Tibial artery (tissue), 4 donors: ENCODE measurements around the gene TCEA3.

Experiments used
- DNase-seq, 2 donors: peaks; one replicate each; pipeline ENCODE4 v3.0.0-alpha.2; 2019
- H3K27ac ChIP-seq, 2 donors: fragments of 200-600 bp; sonication (generic) in 1 of 2; 1 replicate in 1 of 2; 2 replicates in 1 of 2; pipeline ENCODE4 v1.5.1; 2018 to 2019; ENCODE audit warnings: mild to moderate bottlenecking in 1 of 2
- H3K27me3 ChIP-seq, 2 donors: fragments of 200-600 bp; sonication (generic) in 1 of 2; one replicate each; pipeline versions ENCODE4 v1.5.1 to v1.6.0; 2016 to 2019
- H3K36me3 ChIP-seq, 3 donors: fragments of 200-600 bp; sonication (generic) in 2 of 3; one replicate each; pipeline ENCODE4 v1.5.1; 2016 to 2019; ENCODE audit warnings: mild to moderate bottlenecking in 2 of 3
- H3K4me1 ChIP-seq, 4 donors: fragments of 200-600 bp; sonication (generic) in 2 of 4; 1 replicate in 3 of 4; 2 replicates in 1 of 4; pipeline ENCODE4 v1.5.1; 2016 to 2019
- H3K4me3 ChIP-seq, 2 donors: fragments of 200-600 bp; sonication (generic) in 1 of 2; 1 replicate in 1 of 2; 2 replicates in 1 of 2; pipeline ENCODE4 v1.5.1; 2018 to 2019; ENCODE audit warnings: mild to moderate bottlenecking in 2 of 2
- H3K9me3 ChIP-seq, 3 donors: fragments of 200-600 bp; sonication (generic) in 1 of 3; one replicate each; pipeline ENCODE4 v1.5.1; 2016 to 2019
- intact Hi-C: fragments of 100-400 bp; cut with DNase I; formaldehyde crosslinking; loops from one replicate; pipeline ENCODE4 v1.15.0; 2023; ENCODE audit warnings: low total_unique reads
- TF ChIP-seq, protein P1 (sequence below), 2 experiments: fragments of 200-600 bp in 1 of 2; fragments of 450-650 bp in 1 of 2; IDR thresholded peaks; one replicate each; pipeline ENCODE4 v1.5.1; 2017 to 2019; ENCODE audit warnings: antibody characterized with exemption in 2 of 2, mild to moderate bottlenecking in 1 of 2, moderate library complexity in 1 of 2

The TCEA3 gene

DNA sequence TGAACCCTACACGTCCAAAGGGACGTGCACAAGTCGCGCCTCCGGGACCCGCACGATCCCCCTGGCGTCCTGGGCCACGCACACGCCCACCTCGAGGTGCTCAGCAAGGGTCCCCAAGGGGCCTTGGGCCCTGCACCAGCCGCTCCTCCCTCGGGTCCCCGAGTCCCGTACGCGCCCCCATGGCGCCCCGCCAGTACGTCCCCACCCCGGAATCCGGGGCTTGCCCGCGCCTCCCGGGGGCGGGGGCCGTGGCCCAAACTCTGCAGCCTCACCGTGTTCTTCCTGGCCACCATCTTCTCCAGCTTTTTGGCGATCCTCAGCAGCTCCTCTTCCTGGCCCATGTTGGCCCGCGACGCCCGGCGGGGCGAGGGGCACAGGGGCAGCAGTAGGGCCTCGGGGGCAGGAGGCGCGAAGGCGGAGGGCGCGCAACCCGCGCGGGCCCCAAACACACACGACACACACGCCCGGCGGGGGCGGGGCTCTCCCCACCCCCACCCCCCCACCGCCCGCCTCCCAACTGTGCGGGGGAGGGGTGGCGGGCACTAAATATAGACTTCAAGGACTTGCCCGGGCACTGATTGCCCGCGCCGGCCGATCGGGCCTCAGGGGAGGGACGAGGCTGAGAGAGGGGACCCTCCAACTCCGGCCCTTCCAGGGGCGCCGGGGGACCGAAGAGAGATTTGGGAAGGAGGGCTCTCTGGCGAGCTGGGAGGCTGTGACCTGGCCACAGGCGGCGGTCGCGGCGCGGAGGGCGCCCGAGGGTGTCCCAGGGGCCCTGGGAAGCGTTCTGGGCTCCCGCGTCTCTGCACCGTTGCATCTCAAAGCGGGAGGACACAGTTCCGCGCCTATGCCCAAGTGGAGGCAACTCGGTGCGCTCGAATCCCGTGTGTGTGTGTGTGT lies at the start of gene TCEA3:
Gene TCEA3 (minus strand): TSS at position 456 of the 900 bp plus-strand sequence. CDS start 115 bp downstream, at position 341.
- H3K27me3 ChIP-seq: no peaks in the 10 kb centered on the region
- TF ChIP-seq, protein P1, sequence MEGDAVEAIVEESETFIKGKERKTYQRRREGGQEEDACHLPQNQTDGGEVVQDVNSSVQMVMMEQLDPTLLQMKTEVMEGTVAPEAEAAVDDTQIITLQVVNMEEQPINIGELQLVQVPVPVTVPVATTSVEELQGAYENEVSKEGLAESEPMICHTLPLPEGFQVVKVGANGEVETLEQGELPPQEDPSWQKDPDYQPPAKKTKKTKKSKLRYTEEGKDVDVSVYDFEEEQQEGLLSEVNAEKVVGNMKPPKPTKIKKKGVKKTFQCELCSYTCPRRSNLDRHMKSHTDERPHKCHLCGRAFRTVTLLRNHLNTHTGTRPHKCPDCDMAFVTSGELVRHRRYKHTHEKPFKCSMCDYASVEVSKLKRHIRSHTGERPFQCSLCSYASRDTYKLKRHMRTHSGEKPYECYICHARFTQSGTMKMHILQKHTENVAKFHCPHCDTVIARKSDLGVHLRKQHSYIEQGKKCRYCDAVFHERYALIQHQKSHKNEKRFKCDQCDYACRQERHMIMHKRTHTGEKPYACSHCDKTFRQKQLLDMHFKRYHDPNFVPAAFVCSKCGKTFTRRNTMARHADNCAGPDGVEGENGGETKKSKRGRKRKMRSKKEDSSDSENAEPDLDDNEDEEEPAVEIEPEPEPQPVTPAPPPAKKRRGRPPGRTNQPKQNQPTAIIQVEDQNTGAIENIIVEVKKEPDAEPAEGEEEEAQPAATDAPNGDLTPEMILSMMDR (IDR thresholded peaks at IDR 0.05): no peak
- intact Hi-C loops: loop anchor here (5.0 kb wide), 1 partner anchor 58 kb away; the partner anchor contains the start of gene ASAP3
- H3K36me3 ChIP-seq: peaks cover 0 to 19% (median 6%) of the 10 kb centered on the region in 3 donors
- peak within 1 kb of the TSS; percentile 74 to 83 for H3K27ac ChIP-seq
- peak within 1 kb of the TSS; percentile 65 to 68 for H3K4me3 ChIP-seq
- DNase-seq: peak in 1 of 2 donors; percentile 85
- H3K9me3 ChIP-seq: no peaks in the 10 kb centered on the region
- peaks cover 0 to 25% (median 21%) of the 10 kb centered on the region in 4 donors for H3K4me1 ChIP-seq

DNA sequence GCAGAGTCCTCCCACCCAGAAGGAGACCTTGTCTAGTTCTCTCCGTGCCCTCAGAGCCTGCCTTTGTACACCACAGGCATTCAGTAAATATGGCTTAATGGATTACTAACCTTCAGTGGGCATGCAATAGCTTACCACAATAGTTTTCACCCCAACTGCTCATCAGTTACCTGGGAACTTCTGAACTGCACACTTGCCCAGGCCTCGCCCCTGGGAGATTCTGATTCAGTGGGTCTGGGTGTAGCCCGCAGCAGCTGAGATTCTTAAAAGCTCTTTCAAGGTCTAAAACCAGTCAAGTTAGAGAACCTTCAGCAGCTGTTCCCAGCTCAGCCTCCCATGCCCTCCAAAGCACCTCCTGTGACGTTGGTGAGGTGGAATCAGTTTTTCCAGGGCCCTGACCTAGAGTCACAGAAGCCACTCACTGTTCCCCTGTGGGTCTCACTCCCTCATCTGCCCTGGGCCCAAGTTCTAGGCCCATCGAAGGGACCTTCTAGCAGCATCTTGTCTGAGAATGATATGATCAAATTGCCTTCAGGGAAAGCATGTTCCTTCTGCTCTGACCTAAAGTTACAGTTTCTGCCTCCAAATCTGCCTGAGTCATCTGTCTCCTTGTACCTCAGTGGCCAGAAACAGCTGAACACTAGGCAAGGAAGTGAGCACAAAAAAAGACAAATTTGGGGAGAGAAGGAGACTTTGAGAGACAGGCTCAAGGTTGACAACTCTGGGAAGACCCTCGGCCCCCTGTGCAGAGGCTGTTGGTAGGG lies 48.7 kb upstream of the TCEA3 start:
- DNase-seq: no peak
- Histone ChIP-seq H3K9me3 (no peaks in the 10 kb centered on the region), H3K4me1 (peaks cover 0 to 33% (median 18%) of the 10 kb centered on the region in 4 donors), H3K4me3 (no peak overlapping the region), H3K27ac (no peak overlapping the region), H3K27me3 (no peaks in the 10 kb centered on the region), H3K36me3 (no peaks in the 10 kb centered on the region)
- TF ChIP-seq, protein P1 (IDR thresholded peaks at IDR 0.05): no peak
- intact Hi-C loops: no loop called here

DNA sequence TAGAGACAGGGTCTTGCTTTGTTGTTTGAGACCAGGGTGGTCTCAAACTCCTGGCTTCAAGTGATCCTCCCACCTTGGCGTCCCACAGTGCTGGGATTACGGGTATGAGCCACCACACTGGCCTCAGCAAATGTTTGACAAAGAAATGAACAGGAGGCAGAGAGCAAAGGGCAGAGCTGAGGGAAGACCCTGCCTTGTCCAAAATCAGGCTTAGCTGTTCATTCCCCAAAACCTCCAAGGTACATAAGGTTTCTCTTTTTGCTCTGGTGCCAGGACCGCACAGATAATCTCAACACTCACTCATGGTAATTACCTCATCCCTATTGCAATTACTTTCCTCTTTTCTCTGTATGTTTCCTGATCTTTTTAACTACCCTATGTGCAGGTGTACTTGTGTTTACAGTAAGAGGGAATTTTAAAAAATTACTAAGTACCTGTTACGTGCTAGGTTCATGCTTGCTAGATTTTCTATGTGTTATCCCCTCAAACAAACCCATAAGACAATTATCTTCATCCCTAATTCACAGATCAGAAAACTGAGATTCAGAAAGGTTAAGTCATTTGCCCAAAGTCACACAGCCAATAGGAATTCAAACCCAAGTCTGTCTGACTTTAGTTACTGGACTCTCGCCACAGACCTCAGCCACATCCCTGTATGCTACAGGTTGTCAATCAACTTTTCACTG lies 47.9 kb upstream of the TCEA3 start:
- TF ChIP-seq, protein P1 (IDR thresholded peaks at IDR 0.05): no peak
- Histone ChIP-seq H3K27ac (no peak overlapping the region), H3K9me3 (no peaks in the 10 kb centered on the region), H3K4me3 (no peak overlapping the region), H3K36me3 (no peaks in the 10 kb centered on the region), H3K4me1 (peaks cover 0 to 33% (median 18%) of the 10 kb centered on the region in 4 donors), H3K27me3 (no peaks in the 10 kb centered on the region)
- DNase-seq: no peak
- intact Hi-C loops: no loop called here

DNA sequence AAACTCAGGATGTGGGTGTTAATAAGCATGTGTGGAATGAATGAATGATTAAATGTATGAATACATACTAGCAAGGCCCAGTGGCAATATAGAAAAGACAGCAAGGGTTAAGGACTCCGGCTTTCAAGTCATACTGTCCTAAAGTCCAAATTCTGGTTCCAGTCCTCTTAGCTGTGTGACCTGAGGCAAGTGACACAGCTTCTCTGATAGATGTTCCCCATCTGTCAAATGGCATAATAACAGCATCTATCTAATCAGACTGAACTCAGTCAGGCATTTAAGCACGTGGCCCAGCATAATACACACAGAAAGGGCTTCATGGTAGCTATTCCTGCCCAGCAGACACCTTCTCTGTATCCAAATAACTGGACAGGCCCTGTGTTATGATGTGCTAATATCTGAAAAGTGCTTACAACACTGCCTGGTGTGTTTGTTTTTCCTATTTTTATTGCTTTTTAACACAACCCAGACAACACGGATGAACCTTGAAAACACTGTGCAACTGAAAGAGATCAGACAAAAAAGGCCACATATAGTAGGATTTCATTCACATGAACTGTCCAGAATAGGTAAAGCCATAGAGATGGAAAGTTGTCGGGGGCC lies 47.0 kb upstream of the TCEA3 start:
- DNase-seq: no peak
- no peak overlapping the region for H3K4me3 ChIP-seq
- intact Hi-C loops: no loop called here
- H3K4me1 ChIP-seq: peaks cover 0 to 33% (median 18%) of the 10 kb centered on the region in 4 donors
- no peak overlapping the region for H3K27ac ChIP-seq
- H3K9me3 ChIP-seq: no peaks in the 10 kb centered on the region
- no peaks in the 10 kb centered on the region for H3K27me3 ChIP-seq
- no peaks in the 10 kb centered on the region for H3K36me3 ChIP-seq
- TF ChIP-seq, protein P1 (IDR thresholded peaks at IDR 0.05): no peak
